HuH-7.5 (cell line): ENCODE data around the gene CEBPA.
A peak's percentile ranks its signal among the peaks of the same experiment; 100 is the strongest.

Experiments used
- DNase-seq: peaks from one replicate; pipeline ENCODE4 v3.0.0; 2011; ENCODE audit warnings: low spot score

Gene CEBPA

DNA sequence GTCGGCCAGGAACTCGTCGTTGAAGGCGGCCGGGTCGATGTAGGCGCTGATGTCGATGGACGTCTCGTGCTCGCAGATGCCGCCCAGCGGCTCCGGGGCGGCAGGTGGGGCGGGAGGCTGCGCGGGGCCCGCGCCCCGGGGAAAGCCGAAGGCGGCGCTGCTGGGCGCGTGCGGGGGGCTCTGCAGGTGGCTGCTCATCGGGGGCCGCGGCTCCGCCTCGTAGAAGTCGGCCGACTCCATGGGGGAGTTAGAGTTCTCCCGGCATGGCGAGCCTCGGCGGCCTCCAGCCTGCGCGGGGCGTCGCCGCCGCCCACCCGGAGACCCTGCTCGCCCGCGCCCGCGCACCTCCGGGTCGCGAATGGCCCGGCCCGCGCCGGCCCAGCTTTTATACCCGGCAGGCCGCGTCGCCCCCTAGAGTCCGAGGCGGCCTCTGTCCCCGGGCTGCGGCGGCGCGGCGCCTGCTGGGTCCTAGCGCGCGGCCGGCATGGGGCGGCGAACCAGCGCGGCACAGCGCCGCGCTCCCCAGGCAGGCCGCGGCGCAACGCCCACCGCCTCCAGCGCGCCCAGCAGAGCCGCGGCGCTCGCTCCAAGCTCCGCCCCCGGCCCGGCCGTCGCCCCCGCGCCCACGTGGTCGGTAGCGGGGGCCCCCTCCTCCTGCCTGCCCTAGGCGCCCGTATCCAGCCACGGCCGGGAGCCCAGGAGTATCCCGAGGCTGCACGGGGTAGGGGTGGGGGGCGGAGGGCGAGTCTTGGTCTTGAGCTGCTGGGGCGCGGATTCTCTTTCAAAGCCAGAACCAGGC, at the start of gene CEBPA:
Gene CEBPA, minus strand, starts transcription at position 360 of the 799 bp plus-strand sequence. Its CDS starts 120 bp downstream, at position 240.
- peak; percentile 91 for DNase-seq

DNA sequence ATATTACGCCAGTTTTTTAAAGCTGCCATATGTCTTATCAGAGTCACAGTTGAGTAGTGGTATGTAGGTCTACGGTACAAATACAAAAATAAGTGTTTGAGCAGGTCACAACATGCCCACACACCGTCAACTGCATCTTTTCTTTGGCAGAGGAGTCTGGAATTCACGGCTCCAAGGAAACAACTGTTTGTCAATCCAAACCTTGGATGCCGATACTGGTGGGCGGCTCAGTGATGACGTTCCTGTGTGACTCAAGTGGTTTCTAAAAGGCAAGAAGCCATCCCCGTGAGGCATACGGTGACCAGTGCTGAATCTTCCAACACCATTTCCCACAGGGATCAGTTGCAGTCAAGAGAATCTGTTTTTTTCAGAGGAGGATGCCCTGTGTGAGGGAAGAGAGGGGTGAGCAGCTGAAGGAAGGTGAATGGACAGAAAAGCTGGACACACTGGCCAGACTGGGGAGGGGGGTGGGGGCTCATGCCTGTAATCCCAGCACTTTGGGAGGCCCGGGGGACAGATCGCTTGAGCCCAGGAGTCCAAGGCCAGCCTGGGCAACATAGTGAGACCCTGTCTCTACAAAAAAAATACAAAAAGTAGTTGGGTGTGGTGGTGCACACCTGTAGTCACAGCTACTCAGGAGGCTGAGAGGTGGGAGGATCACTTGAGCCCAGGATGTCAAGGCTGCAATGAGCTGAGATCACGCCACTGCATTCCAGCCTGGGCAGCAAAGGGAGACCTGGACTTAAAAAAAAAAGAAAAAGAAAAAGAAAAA, 48.4 kb upstream of the CEBPA start:
- DNase-seq, result no peak

DNA sequence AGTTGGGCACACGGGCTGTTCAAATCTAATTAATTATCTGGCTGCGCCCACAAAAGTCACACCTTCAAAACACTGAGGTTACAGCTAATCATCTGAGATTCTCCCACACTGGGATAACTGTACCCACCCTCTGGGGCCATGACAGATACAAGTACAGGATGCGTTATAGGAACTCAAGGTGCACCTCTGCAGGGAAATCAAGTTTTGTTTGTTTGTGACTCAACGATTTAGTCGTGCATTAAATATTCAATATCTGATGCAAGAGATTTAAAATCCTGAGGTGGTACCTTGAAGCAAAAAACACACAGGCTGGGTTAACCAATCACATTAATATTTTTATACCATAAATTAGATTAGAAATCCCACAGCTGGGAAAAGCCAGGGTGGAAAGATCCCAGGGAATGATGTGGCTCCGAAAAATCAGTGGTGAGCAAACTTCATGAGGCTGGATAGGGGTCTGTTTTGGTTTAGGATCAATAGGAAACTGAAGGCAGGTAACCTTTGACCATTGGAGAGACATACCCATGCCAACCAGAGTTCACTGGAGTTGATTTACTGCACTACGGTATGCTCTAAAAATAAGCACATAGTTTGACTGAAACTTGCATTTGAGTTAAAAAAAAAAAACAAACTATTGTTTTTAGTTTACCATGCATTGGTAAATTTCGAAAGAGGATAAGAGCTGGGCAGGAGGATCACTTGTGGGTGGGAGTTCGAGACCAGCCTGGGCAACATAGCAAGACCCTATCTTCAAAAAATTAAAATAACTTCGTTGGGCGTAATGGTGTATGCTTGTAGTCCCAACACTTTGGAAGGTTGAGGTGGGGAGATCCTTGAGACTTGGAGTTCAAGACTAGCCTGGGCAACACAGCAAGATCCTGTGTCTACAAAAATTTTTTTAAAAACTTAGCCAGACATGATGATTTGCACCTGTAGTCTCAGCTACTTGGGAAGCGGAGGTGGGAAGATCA, 47.3 kb upstream of the CEBPA start:
- DNase-seq, result peak; percentile 52

DNA sequence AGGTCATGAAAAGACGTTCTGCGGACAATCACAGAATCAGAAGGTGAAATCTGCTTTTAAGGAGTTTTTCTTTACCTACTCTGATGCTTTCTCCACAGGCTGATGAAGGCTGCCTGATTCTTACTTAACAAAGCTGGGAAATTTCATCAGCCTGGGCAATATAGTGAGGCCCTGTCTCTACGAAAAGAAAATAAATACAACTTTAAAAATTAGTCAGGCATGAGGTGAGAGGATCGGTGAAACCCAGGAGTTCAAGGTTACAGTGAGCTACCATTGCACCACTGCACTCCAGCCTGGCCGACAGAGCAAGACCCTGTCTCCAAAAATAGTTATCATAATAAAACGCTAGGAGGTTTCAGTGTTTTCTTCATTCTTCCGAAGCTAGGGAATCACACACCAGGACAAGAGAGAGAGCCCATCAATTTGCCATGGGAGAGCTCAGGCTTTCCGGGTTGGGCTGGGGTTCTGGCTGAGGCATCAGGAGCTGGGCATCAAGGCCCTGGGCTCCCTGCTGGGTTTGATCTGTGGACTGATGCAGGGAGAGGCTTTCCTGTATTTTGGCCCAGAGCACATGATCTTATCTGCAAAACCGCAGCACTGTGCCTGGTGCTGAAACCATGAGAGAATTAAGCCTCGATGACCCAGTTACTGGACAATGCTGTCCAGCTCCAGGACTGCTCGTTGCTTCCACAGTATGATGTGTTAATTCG, 46.1 kb upstream of the CEBPA start:
- no peak for DNase-seq

DNA sequence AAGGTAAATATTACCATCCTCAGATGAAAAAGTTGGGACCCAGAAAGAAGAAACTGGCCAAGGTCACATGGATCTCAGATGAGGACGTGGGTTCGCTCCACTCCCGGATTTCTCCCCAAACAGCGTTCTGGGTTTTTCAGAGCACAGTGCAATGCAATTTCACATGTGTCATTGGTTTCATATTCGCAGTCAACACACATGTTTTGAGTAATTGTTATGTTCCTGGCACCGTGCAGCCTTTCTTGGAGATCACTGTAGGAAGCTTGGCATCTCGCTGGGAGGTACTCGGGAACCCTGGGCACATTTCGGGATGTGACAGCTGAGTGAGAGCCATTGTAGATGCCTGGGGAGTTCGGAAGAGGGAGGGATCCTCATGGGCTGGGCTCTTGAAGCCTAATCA, 45.0 kb upstream of the CEBPA start:
- DNase-seq, result no peak

DNA sequence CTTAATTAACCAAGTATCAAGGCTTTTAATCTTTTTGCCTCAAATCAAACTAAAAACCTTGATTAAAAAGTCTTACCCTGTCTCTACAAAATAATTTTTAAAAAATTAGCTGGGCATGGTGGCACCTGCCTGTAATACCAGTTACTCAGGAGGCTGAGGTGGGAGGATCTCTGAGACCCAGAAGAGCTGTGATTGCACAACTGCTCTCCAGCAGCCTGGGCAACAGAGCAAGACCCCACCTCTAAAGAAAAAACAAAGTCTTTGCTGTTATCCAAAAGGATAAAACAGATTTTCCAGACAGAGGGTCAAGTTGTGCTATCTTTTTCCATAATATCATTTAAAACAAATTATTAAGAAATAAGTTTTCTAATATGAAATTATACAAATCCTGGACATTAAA, 44.3 kb upstream of the CEBPA start:
- DNase-seq, result no peak

DNA sequence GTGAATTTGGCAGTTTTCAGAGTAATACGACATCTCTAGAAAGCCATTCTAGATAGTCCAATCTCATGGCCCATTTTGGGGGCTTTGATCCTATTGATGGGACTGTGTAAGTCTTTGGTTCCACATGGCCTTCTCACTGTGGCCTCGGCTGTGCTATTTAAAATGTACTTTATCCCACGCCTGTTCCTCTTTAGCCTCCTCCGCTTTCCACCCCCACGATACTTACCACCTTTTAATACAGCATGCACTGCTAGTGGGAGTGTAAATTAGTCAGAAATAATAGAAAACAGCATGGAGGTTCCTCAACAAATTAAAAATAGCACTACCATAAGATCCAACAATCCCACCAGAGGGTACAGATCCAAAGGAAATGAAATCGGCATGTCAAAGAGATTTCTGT, 42.8 kb upstream of the CEBPA start:
- no peak for DNase-seq

DNA sequence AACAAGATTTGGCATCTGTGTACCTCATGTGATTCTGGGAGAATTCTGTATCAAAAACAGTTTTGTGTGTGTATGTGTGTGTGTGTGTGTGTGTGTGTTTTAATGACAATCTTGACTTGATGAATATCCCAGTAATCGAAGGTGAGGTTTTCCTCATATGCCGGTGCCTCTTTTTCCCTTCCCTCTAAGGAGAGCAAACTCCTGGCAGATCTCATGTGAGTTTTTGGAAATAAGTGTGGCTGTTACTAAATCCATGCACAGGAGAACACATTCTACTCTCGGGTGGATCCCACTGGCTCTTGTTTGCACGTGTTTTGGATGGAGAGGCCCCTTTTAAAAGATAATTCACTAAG, 42.2 kb upstream of the CEBPA start:
- DNase-seq, result no peak

DNA sequence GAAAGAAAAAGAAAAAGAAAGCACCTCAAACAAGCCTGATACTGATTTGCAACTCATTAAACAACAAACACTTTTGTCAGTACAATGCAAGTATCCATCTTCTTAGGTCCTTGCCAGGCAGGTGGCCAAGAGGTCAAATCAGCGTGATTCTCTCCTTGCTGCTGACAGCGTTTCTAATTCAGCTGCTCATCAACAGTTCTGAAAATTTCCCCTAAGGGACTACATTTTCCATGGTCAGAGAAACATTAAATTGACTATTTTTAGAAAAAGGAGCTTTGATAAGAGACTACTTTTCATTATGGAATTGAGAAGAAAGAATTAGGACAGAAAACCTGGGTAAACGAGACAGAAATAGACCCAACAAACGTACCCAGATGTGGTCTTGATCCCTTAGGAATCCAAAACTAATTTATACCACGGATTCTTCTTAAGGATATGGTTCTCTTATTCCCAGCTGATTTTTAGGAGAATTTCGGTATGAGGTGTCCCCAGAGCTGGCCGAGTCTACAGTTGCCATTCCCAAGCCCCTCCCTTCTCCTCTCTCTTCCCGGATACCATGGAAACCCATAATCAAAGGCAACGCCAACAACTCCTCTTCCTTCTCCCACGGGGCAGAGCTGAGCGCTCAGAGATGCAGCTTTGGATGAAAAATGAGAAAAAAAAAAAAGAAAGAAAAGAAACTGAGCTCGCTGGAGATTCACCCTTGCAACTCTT, 41.7 kb upstream of the CEBPA start:
- DNase-seq, result no peak

DNA sequence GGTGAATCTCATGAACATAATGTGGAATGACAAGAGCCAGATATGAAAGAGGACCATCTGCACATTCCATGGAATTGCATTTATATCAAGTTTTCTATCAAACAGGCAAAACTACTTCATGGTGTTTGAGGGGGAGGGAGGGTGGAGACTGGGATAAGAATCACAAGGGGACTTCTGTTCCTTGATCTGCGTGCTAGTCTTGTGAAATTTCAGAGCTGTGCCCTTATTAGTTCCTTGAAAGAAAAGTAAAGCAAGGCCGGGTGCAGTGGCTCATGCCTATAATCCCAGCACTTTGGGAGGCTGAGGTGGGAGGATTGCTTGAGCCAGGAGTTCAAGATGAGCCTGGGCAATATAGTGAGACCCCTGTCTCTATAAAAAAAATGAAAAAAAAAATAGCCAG, 41.0 kb upstream of the CEBPA start:
- no peak for DNase-seq

DNA sequence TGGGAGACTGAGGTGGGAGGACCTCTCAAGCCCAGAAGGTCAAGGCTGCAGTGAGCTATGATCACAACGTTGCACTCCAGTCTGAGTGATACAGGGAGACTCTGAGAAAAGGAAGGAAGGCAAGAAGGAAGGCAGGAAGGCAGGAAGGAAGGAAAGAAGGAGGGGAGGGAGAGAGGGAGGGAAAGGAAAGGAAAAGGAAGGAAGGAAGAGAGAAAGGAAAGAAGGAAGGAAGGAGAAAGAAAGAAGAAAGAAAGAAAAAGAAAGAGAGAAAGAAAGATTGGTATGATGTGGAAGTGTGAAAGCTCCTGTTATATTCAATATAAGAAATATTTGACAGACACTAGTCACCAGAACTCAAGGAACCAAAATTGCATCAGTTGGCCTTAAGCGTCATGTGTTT, 38.7 kb upstream of the CEBPA start:
- no peak for DNase-seq

DNA sequence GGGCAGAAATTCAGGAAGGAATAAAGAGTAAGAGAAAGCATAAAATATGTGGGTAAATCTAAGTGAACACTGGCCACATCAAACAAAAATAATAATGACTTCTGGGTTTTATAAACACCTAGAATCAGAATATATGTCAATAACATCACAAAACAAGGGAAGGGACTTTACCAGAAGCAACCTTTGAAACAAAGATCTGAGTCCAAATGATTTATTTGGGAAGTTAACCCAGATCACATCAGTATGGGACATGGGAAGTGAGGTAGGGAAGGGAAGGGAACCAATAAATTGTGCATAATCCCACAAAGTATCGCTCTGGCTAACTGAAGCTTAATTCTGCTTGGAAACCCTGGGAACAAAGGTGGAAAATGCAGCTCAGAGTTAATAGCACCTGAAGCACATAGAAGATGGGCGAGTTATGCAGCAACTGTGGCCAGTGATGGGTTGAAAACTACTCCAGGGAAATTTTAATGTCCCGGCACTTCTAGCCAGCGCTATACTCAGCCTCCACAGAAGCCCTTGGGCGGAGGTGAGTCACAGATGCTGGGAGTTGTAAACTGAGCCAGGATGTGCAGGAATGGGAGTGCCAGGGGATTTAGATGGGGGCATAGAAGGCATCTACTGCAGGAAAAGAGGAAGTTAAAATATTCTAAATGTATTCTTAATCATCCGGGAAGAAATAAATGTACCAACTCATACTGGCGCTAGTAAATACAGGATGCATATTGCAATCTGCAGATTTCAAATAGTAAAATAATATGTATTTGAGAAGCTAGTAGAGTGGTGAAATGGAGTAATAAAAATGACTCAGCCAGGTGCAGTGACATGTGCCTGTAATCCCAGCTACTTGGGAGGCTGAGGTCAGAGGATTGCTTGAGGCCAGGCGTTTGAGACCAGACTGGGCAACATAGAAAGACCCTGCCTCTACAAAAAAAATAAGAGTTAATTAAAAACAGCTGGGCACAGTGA, 37.0 kb upstream of the CEBPA start:
- no peak for DNase-seq

DNA sequence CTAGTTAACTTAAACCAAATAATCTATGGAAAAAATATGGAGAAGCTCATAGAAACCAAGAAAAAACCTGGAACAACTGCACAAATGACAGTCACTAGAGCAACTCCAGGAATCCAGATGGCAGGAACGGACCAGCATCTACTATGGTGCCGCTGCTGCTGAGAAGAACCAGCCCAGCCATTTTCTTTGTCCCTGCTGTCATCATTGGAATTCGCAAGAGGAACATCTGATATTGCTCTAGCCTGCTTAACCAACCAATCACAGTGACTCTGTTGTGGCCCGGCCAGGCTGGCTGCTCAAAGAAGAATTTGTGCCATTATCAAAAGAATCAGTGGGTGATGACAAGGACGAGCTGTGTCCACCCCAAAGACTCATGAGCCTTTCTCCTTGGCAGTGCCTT, 33.1 kb upstream of the CEBPA start:
- no peak for DNase-seq

DNA sequence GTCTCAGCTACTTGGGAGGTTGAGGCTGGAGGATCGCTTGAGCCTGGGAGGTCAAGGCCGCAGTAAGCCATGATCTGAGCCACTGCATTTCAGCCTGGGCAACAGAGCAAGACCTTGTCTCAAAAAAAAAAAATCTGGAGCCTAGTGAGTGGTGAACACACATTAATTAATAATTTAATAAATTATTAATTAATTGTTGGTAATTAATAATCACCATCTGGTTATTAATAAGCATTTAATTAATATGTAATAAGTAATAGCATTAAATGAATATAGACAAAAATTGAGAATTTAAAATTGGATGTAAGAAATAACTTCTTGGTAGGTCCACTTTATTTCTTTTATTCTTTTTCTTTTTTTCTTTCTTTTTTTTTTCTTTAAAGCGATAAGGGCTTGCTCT, 31.9 kb upstream of the CEBPA start:
- no peak for DNase-seq

DNA sequence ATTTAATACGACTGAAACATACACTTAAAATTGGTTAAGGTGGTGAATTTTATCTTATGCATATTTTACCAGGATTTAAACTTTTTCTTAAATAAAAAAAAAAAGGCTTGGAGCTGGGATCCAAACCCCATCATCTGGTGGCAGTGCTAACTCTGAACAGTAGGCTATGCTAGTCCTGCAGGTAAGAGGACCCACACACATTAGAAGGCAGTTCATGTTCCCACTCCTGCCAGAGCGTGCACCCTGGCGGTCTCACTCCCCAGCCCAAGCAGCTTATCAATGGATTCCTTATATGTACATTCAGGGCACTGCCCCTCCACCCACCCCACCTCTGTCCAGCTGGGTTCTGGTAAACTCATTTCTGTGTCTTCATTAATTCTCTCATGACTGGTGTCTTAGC, 31.3 kb upstream of the CEBPA start:
- no peak for DNase-seq

DNA sequence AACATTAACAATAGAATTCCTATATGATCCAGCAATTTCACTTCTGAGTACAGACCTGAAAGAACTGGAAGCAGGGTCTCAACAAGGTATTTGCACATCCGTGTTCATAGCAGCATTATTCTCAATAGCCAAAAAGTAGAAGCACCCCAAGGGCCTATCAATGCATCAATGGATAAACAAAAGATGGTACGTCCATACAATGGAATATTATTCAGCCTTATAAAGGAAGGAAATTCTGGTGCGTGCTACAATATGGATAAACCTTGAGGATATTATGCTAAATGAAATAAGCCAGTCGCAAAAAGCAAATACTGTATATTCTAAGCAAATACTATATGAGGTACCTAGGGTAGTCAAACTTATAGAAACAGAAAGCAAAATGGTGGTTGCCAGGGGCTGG, 30.8 kb upstream of the CEBPA start:
- DNase-seq, result no peak

DNA sequence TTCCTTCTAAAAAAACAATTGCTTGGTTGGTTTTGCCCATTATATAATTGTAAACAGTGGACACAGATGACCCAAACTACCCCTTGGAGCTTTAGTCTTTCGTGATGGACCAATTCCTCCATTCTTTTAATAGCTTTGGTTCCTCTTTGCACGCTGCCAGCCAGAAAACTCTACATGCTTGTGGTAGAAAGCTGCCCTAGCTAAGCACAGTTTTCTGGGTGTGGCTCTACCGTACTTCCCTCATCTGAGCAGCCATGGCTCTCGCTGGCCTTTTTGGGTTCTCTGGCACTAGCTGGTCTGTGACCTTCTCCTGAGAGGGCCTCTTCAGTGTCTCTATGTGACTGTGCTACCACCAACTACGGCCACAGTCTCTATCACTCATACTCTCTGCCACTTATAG, 29.9 kb upstream of the CEBPA start:
- no peak for DNase-seq

DNA sequence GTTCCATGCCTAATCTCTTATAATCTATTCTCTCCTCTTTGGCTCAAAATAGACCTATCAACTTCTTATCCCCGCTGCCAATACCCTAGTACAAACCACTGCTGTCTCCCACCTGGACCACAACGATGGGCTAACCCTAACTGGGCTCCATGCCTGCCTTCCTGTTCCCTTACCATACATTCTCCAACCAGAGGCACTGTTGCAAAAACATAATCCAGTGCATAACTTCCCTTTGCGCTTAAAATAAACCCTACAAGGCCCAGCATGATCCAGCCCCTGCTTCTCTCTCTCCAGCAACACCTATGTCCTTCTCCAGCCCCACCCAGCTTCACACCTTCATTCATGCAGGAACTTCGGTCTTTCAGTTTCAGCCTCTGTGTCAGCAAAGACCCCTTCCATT, 27.4 kb upstream of the CEBPA start:
- DNase-seq, result no peak

DNA sequence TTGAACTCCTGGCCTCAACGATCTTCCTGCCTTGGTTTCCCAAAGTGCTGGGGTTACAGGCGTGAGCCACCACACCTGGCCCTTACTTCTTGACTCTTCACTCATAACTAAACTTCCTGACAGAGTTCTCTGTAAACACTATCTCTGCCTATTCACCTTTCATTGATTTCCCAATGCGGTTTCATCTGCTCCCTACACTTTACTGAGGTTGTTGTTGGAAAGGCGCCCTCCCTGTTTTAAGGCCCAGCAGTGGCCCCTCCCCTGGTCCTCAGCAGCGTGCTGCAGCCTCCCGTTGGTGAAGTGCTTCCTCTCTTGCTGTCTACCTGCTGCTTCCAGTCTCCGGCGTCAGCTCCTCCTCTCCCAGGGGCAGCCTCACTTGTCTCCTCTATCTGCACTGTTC, 26.7 kb upstream of the CEBPA start:
- no peak for DNase-seq

DNA sequence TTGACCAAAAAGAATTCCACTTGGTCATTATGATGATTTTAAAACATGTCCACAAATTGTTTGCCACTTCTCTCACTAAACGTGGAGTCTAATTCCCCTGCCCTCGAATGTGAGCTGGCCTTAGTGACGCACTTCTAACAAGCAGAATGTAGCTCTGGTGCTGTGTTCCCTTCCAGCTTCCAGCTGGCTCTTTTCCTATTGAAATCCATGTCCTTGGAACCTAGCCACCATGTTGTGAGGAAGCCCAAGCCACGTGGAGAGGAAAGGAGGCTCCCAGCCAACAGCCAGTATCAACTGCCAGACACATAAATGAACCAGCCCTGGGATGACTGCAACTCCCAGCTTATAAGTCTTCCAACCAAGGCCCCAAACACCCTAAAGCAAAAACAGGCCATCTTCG, 23.6 kb upstream of the CEBPA start:
- DNase-seq, result no peak
